GM18526 (cell line): Measurements from ENCODE around the gene RNF207.

Experiments used
- POLR2A ChIP-seq: IDR thresholded peaks from 3 replicates; pipeline ENCODE4 v1.6.1; 2011; ENCODE audit not compliant: insufficient read length; ENCODE audit errors: extremely low read depth

The RNF207 gene

DNA sequence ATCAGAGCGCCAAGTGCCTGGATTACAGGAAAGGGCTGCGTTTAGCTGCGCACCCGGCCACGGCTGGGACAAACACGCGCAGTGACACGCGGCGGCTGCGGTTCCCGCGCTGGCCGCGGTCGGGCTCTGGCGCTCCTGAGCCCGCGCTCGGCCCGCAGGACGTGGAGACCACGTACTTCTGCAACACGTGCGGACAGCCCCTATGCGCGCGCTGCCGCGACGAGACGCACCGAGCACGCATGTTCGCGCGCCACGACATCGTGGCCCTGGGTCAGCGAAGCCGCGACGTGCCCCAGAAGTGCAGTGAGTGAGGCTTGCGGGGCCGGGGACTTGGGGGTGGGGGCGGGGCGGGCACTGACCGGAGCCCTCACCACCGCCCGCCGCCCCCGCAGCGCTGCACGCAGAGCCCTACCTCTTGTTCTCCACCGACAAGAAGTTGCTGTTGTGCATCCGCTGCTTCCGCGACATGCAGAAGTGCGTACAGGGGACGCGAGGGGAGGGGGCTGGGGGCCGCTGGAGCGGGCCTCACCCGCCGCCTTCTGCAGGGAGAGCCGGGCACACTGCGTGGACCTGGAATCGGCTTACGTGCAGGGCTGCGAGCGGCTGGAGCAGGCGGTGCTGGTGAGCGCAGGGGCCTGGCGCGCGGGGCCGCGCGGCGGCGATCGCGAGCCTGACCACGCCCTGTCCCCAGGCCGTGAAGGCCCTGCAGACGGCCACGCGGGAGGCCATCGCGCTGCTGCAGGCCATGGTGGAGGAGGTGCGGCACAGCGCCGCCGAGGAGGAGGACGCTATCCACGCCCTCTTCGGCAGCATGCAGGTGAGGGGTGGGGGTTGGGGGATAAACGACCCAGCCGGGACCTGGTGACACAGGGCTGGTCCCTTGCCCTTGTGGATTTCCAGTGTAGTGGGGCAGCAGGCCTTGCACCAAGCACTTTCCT, 3.1 kb downstream of the RNF207 start:
- no peak for TF ChIP-seq POLR2A

DNA sequence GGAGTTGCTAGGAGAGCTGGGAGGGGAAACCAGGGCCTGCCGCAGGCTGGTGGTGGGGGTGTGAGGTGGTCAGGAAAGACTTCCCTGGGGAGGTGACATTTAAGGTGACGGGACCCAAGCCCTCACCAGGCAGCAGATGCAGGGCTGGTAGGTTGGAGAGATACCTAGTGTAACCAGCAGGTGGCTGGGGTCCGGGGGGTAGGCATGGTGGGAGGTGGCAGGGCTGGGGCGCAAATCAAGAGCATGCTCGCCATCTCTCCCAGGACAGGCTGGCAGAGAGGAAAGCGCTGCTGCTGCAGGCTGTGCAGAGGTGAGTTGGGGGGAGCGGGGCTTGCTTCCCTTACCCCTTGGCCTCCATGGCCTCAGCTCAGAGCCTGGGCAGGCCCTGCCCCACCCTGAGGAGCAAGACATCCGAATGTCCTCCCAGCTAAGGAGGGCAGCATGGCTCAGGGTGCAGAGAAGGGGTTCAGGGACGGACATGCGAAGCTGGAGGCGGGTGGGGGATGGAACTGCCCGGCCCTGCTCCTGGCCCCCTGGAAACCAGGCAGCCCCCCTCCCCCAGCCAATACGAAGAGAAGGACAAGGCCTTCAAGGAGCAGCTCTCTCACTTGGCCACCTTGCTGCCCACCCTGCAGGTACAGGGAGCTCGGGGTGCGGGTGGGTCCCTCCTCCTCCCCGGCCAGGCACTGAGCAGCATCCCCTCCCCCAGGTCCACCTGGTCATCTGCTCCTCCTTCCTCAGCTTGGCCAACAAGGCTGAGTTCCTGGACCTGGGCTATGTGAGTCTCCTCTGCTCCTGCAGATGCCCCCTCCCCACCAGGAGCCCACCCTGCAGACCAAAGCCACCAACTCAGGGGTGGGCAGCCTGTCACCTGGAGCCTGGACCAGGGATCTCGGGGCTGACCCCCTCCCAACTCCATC, 4.0 kb downstream of the RNF207 start:
- no peak for TF ChIP-seq POLR2A

DNA sequence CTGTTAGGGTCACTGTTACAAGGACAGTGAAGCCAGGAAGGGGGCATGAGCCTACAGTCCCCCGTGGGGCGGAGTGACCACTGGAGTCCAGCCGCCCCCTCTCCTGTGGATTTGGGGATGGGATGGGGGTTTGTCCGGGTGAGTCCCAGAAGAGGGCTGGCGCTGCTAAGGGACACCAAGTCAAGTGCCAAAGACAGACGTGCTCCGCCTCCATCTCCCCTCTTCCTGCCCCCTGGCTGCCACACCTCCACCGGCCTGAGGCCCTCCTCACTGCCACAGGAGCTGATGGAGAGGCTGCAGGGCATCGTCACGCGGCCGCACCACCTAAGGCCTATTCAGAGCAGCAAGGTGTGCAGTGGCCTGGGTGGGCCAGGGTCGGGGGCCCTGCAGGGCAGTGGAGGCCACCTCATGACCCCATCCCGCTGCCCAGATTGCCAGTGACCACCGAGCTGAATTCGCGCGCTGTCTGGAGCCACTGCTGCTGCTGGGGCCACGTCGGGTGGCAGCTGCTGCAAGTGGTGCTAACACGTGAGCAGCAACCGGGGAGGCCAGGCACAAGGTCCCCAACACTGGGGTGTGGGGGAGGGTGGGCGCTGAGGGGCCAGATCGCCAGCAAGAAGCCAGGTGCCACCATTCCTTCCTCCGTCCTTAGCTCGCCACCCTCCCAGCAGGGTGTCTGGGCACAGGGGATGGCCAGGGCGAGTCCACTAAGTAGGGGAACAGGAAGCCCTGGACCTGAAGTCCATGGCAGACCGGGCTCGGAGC, 4.9 kb downstream of the RNF207 start:
- TF ChIP-seq POLR2A, result no peak

DNA sequence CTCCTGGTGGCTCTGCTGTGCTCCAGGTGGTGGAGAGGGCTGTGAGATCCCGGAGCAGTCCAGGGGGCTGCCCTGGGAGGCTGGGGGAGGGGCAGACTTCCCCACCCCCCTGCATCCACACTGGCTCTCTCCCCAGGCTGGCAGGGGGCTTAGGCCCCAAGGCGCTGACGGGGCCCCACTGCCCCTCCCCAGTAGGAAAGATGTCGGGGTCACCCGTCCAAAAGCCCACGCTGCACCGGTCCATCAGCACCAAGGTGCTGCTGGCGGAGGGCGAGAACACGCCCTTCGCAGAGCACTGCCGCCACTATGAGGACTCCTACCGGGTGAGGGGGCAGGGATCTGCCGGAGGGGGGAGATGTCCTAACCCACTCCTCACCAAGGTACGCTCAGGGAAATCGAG, 5.8 kb downstream of the RNF207 start:
- no peak for TF ChIP-seq POLR2A

DNA sequence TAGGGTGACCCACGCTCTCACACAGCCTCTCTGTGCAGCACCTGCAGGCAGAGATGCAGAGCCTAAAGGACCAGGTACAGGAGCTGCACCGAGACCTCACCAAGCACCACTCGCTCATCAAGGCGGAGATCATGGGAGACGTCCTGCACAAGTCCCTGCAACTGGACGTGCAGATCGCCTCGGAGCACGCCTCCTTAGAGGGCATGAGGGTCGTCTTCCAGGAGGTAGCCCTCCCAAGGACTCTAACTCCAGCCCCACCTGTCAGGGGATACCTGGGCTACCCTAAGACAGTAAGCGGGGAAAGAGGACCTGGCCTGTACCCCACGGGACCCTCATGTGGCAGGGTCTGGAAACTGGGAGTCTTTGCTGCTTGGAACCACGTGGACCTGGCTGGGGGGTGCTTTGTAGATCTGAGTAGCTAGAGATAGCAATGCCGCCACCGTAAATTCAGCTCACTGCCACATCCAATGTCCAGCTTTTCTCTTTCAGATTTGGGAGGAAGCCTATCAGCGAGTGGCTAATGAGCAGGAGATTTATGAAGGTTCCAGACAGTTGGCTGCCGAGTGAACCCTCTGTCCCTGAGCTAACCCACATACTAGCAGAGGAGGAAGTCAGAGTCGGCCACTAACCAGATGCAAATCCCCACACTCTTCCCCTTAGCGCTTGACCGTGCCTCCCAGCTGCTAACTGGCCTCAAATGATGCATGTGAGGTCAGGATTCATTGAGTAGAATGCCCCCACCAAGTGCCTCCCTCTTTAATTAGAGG, 6.5 kb downstream of the RNF207 start:
- no peak for TF ChIP-seq POLR2A

DNA sequence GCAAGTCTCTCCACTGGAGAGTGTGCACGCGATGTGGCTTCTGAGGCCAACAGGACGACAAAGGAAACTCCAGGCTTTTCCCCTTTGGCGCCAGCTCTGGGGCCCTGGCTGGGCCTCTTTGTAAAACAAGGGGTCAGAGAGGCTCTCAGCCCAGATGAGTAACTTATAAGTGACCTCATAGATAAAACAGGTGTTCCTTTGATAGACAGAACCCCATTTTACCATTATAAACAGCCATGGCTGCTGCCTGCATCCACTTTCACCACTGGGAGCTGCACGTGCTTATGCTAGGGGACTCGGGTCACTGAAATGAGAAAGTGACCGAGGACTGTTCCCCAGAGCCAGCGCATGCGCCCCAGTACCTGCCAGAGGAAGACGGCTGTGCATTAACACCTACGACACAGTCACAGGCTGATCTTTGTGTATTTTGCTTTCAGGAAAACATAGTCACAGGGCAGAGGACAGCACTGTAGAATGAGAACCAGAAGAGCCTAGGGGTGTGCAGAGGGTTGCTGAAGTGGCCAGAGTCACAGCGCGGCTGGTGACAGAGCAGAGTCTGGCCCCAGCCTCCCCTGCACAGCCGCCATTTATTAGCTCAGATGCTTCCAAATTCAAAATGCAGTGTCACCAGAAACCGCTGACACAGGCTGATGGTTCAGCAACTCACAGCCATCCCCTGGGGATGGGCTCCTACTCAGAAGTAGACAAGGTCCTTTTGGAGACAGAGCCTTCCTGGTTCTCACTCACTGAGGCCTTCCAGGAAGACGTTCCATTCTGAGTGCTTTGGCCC, 12.7 kb downstream of the RNF207 start:
- no peak for TF ChIP-seq POLR2A

DNA sequence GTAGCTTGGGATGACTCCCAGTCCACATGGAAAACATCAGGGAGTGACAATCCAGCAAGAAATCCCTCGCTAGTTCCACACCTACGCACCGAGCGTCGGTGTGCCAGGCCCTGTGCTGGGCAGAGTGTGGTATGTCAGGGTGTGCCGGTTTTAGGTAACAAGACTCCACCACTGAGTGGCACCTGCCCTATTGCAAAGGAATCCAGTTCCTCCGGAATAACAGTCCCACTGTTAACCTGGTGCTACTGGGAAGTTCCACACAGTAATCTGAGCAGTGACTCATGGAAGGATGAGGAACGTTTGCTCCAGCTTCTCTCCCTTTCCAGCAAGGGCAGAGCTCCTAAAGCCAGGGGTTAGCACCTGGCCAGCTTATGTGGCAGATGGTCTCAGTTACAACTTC, 14.3 kb downstream of the RNF207 start:
- TF ChIP-seq POLR2A, result no peak

DNA sequence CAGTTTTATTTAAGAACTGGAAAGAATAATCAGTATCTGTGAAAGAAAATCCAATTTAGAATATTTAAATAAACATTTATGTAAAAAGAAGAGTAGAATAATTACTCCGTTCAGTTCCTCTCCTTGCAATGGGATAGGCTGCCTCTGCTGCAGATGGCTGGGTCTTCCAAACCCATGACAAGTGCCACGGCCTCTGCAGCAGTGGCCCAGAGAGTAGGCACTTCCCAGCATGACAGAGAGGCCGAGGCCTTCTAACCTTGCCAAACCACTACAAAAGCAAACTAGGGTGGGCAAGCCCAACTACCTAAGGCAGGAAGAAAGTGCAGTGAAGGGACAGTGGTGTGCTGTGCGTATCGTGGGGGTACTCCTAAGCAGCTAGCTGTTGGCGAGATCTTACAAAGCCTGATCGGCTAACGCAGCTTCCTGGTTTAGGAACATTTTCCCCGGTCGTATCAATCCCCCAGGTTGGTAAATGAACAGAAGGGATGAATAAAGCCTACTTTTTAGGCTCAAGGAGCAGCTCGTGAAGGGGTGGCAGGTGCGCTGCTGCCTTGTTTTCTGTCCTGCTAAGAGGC, 15.4 kb downstream of the RNF207 start:
- no peak for TF ChIP-seq POLR2A

DNA sequence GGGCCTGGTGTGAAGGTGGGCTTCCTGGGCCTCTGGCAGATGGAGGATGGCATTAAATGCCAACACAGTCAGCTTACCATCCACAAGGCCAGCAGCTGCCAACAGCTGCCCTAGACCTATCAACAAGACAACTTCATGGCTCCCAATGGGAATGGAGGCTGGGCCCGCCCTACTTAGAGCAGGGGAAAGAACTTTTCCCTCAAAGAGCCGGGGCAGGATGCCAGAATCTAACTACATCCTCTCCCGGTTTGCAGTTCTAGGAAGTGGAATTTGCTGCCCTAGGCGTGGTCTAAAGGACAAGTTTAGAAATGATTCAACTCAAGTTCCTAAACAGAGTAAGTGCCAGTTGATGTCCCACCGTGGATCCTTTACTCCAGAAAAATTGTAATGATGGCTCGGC, 16.7 kb downstream of the RNF207 start:
- TF ChIP-seq POLR2A, result no peak

DNA sequence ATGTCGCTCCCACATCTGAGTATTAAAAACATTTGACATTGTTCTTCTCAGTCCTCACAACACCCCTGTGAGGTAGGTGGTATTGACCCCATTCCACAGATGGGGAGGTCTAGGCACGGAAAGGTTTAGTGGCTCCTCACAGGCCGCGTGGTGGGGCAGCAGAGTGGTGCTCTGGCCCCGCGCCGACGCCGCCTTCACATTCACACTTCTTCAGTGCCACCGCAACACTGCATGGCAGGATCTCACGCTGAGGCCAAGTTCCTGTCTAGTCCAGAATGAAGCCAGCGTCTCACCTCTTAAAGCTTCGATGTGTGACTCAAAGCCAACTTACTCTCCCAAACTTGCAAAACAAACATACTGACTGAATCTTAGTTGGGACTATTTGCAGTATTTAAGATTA, 17.7 kb downstream of the RNF207 start:
- TF ChIP-seq POLR2A, result no peak

DNA sequence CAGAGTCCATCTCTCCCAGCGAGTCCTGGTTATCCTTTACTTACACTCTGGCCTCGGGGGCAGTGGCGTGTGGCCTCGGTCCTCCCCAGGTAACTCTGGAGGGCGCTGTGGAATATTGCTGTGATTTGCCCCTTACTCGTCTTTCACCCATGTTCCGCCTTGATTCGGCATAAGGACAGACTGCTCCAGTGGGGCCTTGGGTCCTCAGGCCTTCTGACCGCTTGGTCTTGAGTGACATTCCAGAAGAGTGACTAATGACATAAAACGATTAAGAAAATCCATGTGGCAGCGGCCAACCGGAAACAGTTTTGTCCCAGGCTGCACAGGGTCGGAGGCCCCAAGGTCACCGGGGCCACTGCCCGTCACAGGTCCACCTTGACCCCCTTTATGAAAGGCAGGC, 18.8 kb downstream of the RNF207 start:
- no peak for TF ChIP-seq POLR2A

DNA sequence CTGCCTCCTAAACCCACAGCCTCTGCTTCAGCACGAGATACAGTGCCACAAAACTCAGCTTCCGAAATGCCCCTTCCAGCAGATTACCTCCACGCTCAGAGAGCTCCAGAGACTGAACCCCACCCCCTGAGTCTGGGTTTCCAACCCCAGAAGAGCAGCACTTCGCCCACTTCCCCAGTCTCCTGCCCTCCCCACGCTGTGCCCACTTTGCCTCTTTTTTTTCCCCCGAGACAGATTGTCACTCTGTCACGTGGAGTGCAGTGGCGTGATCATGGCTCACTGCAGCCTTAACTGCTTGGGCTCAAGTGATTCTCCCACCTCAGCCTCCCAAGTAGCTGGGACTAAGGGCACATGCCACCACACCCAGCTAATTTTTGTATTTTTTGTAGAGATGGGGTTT, 19.7 kb downstream of the RNF207 start:
- TF ChIP-seq POLR2A, result no peak

DNA sequence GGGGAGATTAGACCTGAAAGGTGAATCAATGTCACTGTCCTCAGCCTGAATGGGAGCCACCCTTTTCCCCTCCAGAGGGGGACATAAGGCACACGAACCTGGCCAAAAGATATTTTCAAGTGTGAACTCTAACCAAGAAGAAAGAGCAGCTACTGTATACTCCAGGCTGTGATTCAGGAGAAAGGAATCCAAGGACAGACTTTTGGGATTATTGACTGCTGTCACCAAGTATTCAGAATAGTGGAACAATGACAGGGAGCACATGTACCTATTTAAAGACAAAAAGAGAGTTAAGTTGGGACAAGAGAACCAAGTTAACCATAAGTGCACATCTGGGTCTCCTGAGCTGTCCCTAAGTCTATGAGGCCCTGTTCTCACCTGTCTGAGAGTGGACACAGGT, 27.5 kb downstream of the RNF207 start:
- no peak for TF ChIP-seq POLR2A
